Panc1 (cell line): ENCODE results near the gene GRM4.

Experiments
- CTCF ChIP-seq: fragments of 450-650 bp; IDR thresholded peaks from 2 replicates; pipeline ENCODE4 v1.5.1; 2017; ENCODE audit warnings: mild to moderate bottlenecking
- POLR2AphosphoS5 ChIP-seq: IDR thresholded peaks from 2 replicates; pipeline ENCODE4 v1.6.1; 2012; ENCODE audit warnings: mild to moderate bottlenecking, low read depth, low read length, moderate library complexity

- TF ChIP-seq CTCF: no peak
- TF ChIP-seq POLR2AphosphoS5: no peak
These were observed 116.2 kb downstream of the GRM4 start for GRCh38 chr6:34029489-34030280.
